Muscle layer of duodenum (tissue), 2 donors: ENCODE data around the gene EHD3.

ENCODE experiments used
- H3K27ac ChIP-seq: one replicate; pipeline ENCODE4 v1.7.0; 2013; ENCODE audit warnings: mild to moderate bottlenecking, low read length
- H3K27me3 ChIP-seq: one replicate; pipeline ENCODE4 v1.7.0; 2013; ENCODE audit warnings: low read depth, mild to moderate bottlenecking, control low read depth, low read length
- H3K36me3 ChIP-seq, 2 donors: one replicate each; pipeline ENCODE4 v1.7.0; 2013; ENCODE audit warnings: low read length in 2 of 2, control low read depth in 1 of 2, mild to moderate bottlenecking in 1 of 2; ENCODE audit not compliant: insufficient read depth in 2 of 2, control insufficient read depth in 1 of 2
- H3K4me1 ChIP-seq, 2 donors: one replicate each; pipeline ENCODE4 v1.7.0; 2013; ENCODE audit warnings: low read length in 2 of 2, mild to moderate bottlenecking in 2 of 2, control low read depth in 1 of 2, moderate library complexity in 1 of 2; ENCODE audit not compliant: insufficient read depth in 2 of 2, control insufficient read depth in 1 of 2
- H3K4me3 ChIP-seq, 2 donors: one replicate each; pipeline ENCODE4 v1.7.0; 2013; ENCODE audit warnings: low read length in 2 of 2, low read depth in 1 of 2, mild to moderate bottlenecking in 1 of 2
- H3K9me3 ChIP-seq, 2 donors: one replicate each; pipeline ENCODE4 v1.7.0; 2013; ENCODE audit warnings: low read length in 2 of 2, control low read depth in 1 of 2, mild to moderate bottlenecking in 1 of 2; ENCODE audit not compliant: control insufficient read depth in 1 of 2
- donor health status: healthy.

Gene EHD3

GRCh38 chr2:31233741-31234682 is at the start of gene EHD3:
EHD3 (plus strand) TSS chr2:31234152; CDS start chr2:31234622, 470 bp downstream.
- Histone ChIP-seq H3K9me3 (no peaks in the 10 kb centered on the region), H3K4me1 (peaks cover 0 to 26% of the 10 kb centered on the region in 2 donors), H3K27ac (no peak within 1 kb of the TSS), H3K27me3 (no peaks in the 10 kb centered on the region), H3K4me3 (peak within 1 kb of the TSS; percentile 65 to 88), H3K36me3 (no peaks in the 10 kb centered on the region)

- Histone ChIP-seq H3K27ac (no peak overlapping the region), H3K4me3 (no peak overlapping the region), H3K9me3 (no peaks in the 10 kb centered on the region), H3K4me1 (no peaks in the 10 kb centered on the region), H3K36me3 (no peaks in the 10 kb centered on the region), H3K27me3 (no peaks in the 10 kb centered on the region)
Measured at GRCh38 chr2:31187166-31187565, 46.8 kb upstream of the EHD3 start.

GRCh38 chr2:31188131-31188530 is 45.8 kb upstream of the EHD3 start:
- H3K9me3 ChIP-seq: no peaks in the 10 kb centered on the region
- no peaks in the 10 kb centered on the region for H3K4me1 ChIP-seq
- no peak overlapping the region for H3K4me3 ChIP-seq
- no peaks in the 10 kb centered on the region for H3K36me3 ChIP-seq
- H3K27me3 ChIP-seq: no peaks in the 10 kb centered on the region
- no peak overlapping the region for H3K27ac ChIP-seq

GRCh38 chr2:31189141-31189540 is 44.8 kb upstream of the EHD3 start:
- H3K4me1 ChIP-seq: no peaks in the 10 kb centered on the region
- no peaks in the 10 kb centered on the region for H3K36me3 ChIP-seq
- H3K27me3 ChIP-seq: no peaks in the 10 kb centered on the region
- H3K4me3 ChIP-seq: no peak overlapping the region
- no peaks in the 10 kb centered on the region for H3K9me3 ChIP-seq
- no peak overlapping the region for H3K27ac ChIP-seq

- Histone ChIP-seq H3K4me1 (no peaks in the 10 kb centered on the region), H3K36me3 (no peaks in the 10 kb centered on the region), H3K4me3 (no peak overlapping the region), H3K27ac (no peak overlapping the region), H3K9me3 (no peaks in the 10 kb centered on the region), H3K27me3 (no peaks in the 10 kb centered on the region)
Measured at GRCh38 chr2:31190188-31190587, 43.8 kb upstream of the EHD3 start.

- Histone ChIP-seq H3K4me3 (no peak overlapping the region), H3K36me3 (no peaks in the 10 kb centered on the region), H3K9me3 (no peaks in the 10 kb centered on the region), H3K27me3 (no peaks in the 10 kb centered on the region), H3K27ac (no peak overlapping the region), H3K4me1 (no peaks in the 10 kb centered on the region)
Measured at GRCh38 chr2:31191931-31192330, 42.0 kb upstream of the EHD3 start.

- H3K27me3 ChIP-seq: no peaks in the 10 kb centered on the region
- no peak overlapping the region for H3K27ac ChIP-seq
- H3K4me1 ChIP-seq: no peaks in the 10 kb centered on the region
- H3K9me3 ChIP-seq: no peaks in the 10 kb centered on the region
- H3K4me3 ChIP-seq: no peak overlapping the region
- no peaks in the 10 kb centered on the region for H3K36me3 ChIP-seq
Measured at GRCh38 chr2:31192396-31192795, 41.6 kb upstream of the EHD3 start.

- H3K9me3 ChIP-seq: no peaks in the 10 kb centered on the region
- H3K27ac ChIP-seq: no peak overlapping the region
- no peaks in the 10 kb centered on the region for H3K27me3 ChIP-seq
- no peak overlapping the region for H3K4me3 ChIP-seq
- H3K4me1 ChIP-seq: no peaks in the 10 kb centered on the region
- no peaks in the 10 kb centered on the region for H3K36me3 ChIP-seq
Measured at GRCh38 chr2:31192851-31193392, 41.0 kb upstream of the EHD3 start.

- Histone ChIP-seq H3K4me1 (no peaks in the 10 kb centered on the region), H3K4me3 (no peak overlapping the region)
Measured at GRCh38 chr2:31193806-31194205, 40.1 kb upstream of the EHD3 start.

GRCh38 chr2:31196622-31197021 is 37.3 kb upstream of the EHD3 start:
- Histone ChIP-seq H3K4me3 (no peak overlapping the region), H3K9me3 (no peaks in the 10 kb centered on the region)

More at GRCh38 chr2:31193806-31194205, 40.1 kb upstream of the EHD3 start:
- Histone ChIP-seq H3K27ac (no peak overlapping the region), H3K27me3 (no peaks in the 10 kb centered on the region), H3K9me3 (no peaks in the 10 kb centered on the region), H3K36me3 (no peaks in the 10 kb centered on the region)

GRCh38 chr2:31197166-31197565 is 36.8 kb upstream of the EHD3 start:
- Histone ChIP-seq H3K27me3 (no peaks in the 10 kb centered on the region), H3K9me3 (no peaks in the 10 kb centered on the region), H3K4me3 (no peak overlapping the region), H3K27ac (no peak overlapping the region), H3K36me3 (no peaks in the 10 kb centered on the region), H3K4me1 (no peaks in the 10 kb centered on the region)

More at GRCh38 chr2:31196622-31197021, 37.3 kb upstream of the EHD3 start:
- no peaks in the 10 kb centered on the region for H3K27me3 ChIP-seq
- H3K36me3 ChIP-seq: no peaks in the 10 kb centered on the region
- no peaks in the 10 kb centered on the region for H3K4me1 ChIP-seq
- no peak overlapping the region for H3K27ac ChIP-seq
